Measurements from ENCODE around the gene STARD3NL.

DNA sequence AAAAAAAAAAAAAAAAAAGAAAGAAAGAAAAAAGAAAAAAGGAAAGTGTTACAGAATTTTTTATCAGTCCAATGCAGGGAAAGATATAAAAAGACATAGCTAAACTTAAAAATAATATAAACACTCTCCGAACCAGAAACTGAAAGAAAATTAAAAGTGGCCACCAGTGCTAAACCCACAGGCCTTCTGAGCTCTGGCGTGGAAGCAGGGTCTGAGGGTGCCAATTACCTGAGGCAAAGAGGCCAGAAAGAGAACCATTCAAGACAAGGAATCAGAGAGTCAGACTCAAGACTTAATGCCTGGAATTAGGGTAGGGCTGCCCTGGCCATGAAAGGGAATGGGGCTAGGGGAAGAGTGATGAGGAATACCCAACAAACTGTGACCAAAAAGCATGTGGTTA is 36.9 kb upstream of the STARD3NL start:
- TF ChIP-seq CTCF (optimal IDR thresholded peaks at IDR 0.05 in 1 of 3, IDR thresholded peaks at IDR 0.05 in 1 of 3, conservative IDR thresholded peaks at IDR 0.05 in 1 of 3; ENCODE audit: extremely low read depth in 1 of 3, insufficient read depth in 2 of 3, low read length in 3 of 3) (no peak), EZH2 (IDR thresholded peaks at IDR 0.05; ENCODE audit: low read length) (no peak)

Measured in keratinocyte (primary cell).